Activated naive CD4-positive, alpha-beta T cell (primary cell): ENCODE measurements around the gene GPC3.
"Not testable (repeated sequence)": the region's sequence is repeated elsewhere in the genome, so short reads cannot be mapped to it uniquely, and the experiment has no call there.

Source experiments
- DNase-seq, 4 experiments: peaks; one replicate each; lab custom pipeline; 2025; lab: John Stamatoyannopoulos, UW

Gene GPC3

GRCh38 chrX:133995759-133996158 is 10.4 kb upstream of the GPC3 start:
- DNase-seq, result no peak

- DNase-seq, result no peak
Observed at GRCh38 chrX:133994576-133994975, 9.2 kb upstream of the GPC3 start.

GRCh38 chrX:133992882-133993281 is 7.5 kb upstream of the GPC3 start:
- no peak for DNase-seq

- no peak for DNase-seq
Observed at GRCh38 chrX:133991814-133992213, 6.4 kb upstream of the GPC3 start.

GRCh38 chrX:133991057-133991456 is 5.7 kb upstream of the GPC3 start:
- not testable (repeated sequence) for DNase-seq

GRCh38 chrX:133989993-133990392 is 4.6 kb upstream of the GPC3 start:
- no peak for DNase-seq

- no peak for DNase-seq
Observed at GRCh38 chrX:133989490-133989889, 4.1 kb upstream of the GPC3 start.

- DNase-seq, result no peak
Observed at GRCh38 chrX:133988010-133988409, 2.6 kb upstream of the GPC3 start.

- DNase-seq, result no peak
Observed at GRCh38 chrX:133987188-133987587, 1.8 kb upstream of the GPC3 start.

- DNase-seq, result no peak
Observed at GRCh38 chrX:133985967-133986683, 731 bp upstream of the GPC3 start.

GRCh38 chrX:133984857-133985163 is 584 bp downstream of the GPC3 start:
- no peak for DNase-seq

- peak in 1 of 4 experiments; percentile 2 for DNase-seq
Observed at GRCh38 chrX:133983974-133984845, 1.2 kb downstream of the GPC3 start.

- DNase-seq, result no peak
Observed at GRCh38 chrX:133983256-133983973, 2.0 kb downstream of the GPC3 start.

- no peak for DNase-seq
Observed at GRCh38 chrX:133981924-133982323, 3.5 kb downstream of the GPC3 start.

- no peak for DNase-seq
Observed at GRCh38 chrX:133980832-133981588, 4.4 kb downstream of the GPC3 start.

GRCh38 chrX:133980406-133980805 is 5.0 kb downstream of the GPC3 start:
- DNase-seq, result no peak

- DNase-seq, result no peak
Observed at GRCh38 chrX:133979641-133980230, 5.7 kb downstream of the GPC3 start.

- DNase-seq, result no peak
Observed at GRCh38 chrX:133973704-133974103, 11.7 kb downstream of the GPC3 start.

GRCh38 chrX:133972916-133973315 is 12.5 kb downstream of the GPC3 start:
- DNase-seq, result no peak

GRCh38 chrX:133971586-133971985 is 13.8 kb downstream of the GPC3 start:
- DNase-seq, result no peak

- no peak for DNase-seq
Observed at GRCh38 chrX:133970076-133970475, 15.3 kb downstream of the GPC3 start.

- DNase-seq, result no peak
Observed at GRCh38 chrX:133969191-133969590, 16.2 kb downstream of the GPC3 start.
